Karpas-422 (cell line): Measurements from ENCODE around the gene SGPP1. TPM values are rescaled to one million over a fixed set of nuclear protein-coding genes. Genes with fewer than 3 reads are reported as not detected.
"Not testable (repeated sequence)": the region's sequence is repeated elsewhere in the genome, so short reads cannot be mapped to it uniquely, and the experiment has no call there.

Experiments
- DNase-seq: peaks from one replicate; pipeline ENCODE4 v3.0.0-alpha.2; 2015
- H2AFZ ChIP-seq: fragments of 200-600 bp; sonication (generic); 2 replicates; pipeline ENCODE4 v1.6.1; 2014; ENCODE audit warnings: antibody characterized with exemption, low read length, mixed read lengths
- H3K27ac ChIP-seq: fragments of 200-600 bp; sonication (generic); 2 replicates; pipeline ENCODE4 v1.5.1; 2014; ENCODE audit warnings: mild to moderate bottlenecking, low read length, moderate library complexity
- H3K27me3 ChIP-seq: fragments of 200-600 bp; sonication (generic); 2 replicates; pipeline ENCODE4 v1.6.1; 2014; ENCODE audit warnings: low read length, mixed read lengths
- H3K36me3 ChIP-seq: fragments of 200-600 bp; sonication (generic); 2 replicates; pipeline ENCODE4 v1.6.1; 2014; ENCODE audit warnings: low read length, mixed read lengths; ENCODE audit not compliant: insufficient read depth
- H3K4me1 ChIP-seq: fragments of 200-600 bp; sonication (generic); 2 replicates; pipeline ENCODE4 v1.6.1; 2014; ENCODE audit warnings: mild to moderate bottlenecking, low read length, mixed read lengths
- H3K4me2 ChIP-seq: fragments of 200-600 bp; sonication (generic); 2 replicates; pipeline ENCODE4 v1.6.1; 2014; ENCODE audit warnings: low read length, low read depth, mild to moderate bottlenecking; ENCODE audit not compliant: poor library complexity, severe bottlenecking
- H3K4me3 ChIP-seq: fragments of 200-600 bp; sonication (generic); 2 replicates; pipeline ENCODE4 v1.5.1; 2014; ENCODE audit warnings: mild to moderate bottlenecking, antibody characterized with exemption, low read length, mixed read lengths
- H3K79me2 ChIP-seq: fragments of 200-600 bp; sonication (generic); 2 replicates; pipeline ENCODE4 v1.6.1; 2014; ENCODE audit warnings: mild to moderate bottlenecking, low read length, mixed read lengths
- H3K9ac ChIP-seq: fragments of 200-600 bp; sonication (generic); 2 replicates; pipeline ENCODE4 v1.6.0; 2014; ENCODE audit warnings: low read length
- H3K9me2 ChIP-seq: fragments of 200-600 bp; sonication (generic), shearing (Covaris generic); replicated peaks from 2 replicates; pipeline ENCODE4 v1.6.0; 2014; ENCODE audit warnings: mild to moderate bottlenecking, low read length, moderate library complexity; ENCODE audit not compliant: insufficient read depth
- H3K9me3 ChIP-seq: fragments of 300-700, 200-600 bp; sonication (generic); 2 replicates; pipeline ENCODE4 v1.6.1; 2014; ENCODE audit warnings: low read length, mixed read lengths
- H4K20me1 ChIP-seq: fragments of 200-600 bp; sonication (generic); 2 replicates; pipeline ENCODE4 v1.6.1; 2014; ENCODE audit warnings: mild to moderate bottlenecking, antibody characterized with exemption, low read length, low read depth; ENCODE audit not compliant: insufficient read depth
- total RNA-seq: library from RNA; depleted of rRNA; stranded (reverse); fragments of >200 nt; shearing (Covaris generic); gene quantifications from 2 replicates; pipeline ENCODE4 v1.2.3, GENCODE V29; 2014; ENCODE audit warnings: low replicate concordance

Gene SGPP1
- total RNA-seq, 1 experiment from 2014 or later: 185 TPM

DNA sequence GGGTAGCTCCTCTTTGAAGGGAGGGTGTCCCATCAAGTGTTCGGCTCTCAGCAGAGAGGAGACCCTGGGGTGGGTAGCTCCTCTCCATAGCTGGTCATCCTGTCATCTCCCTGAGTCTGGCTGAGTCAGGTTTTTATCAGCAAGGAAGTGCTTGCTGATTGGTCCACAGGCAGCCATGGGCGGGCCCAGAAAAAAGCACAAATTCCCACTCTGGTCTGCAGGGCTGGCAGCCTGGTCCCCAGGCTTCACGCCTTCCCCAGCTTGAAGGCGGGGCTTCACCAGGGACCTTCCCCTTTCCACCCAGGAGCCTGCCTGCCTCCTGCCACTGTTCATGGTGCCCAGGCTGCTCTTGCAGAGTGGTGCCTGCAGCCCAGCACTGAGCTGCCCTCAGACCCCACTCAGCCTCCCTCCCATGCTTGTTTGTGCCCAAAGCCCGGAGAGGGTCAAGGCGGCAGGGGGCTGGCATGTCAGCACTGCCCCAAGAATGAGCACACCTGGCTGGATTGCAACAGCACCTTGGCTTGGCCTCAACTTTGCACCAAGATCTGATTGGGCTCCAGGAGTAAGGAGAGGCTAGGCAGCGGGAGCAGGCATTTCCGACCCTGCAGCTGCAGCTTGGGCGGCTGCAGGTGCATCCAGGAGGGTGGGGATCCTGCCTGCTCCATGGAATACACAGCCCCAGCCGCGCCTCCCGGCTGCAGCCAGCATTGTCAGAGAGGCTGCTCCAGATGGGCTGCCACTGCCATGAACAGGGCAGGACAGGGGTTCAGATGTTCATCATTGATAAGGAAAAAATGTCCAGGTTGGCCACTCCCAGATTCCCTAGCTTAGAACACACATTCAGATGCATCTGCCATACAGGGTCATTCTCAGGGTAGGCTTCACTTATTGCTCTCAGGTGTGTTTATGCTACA is 64.2 kb downstream of the SGPP1 start:
- H3K4me2 ChIP-seq: no peak overlapping the region
- H4K20me1 ChIP-seq: no peaks in the 10 kb centered on the region
- 0 out of 2 replicates have a peak, but pooled peaks cover 4% of the 10 kb centered on the region for H3K4me1 ChIP-seq
- H3K79me2 ChIP-seq: no peaks in the 10 kb centered on the region
- H3K36me3 ChIP-seq: no peaks in the 10 kb centered on the region
- no peak overlapping the region for H3K9ac ChIP-seq
- no peak overlapping the region for H2AFZ ChIP-seq
- no peaks in the 10 kb centered on the region for H3K9me3 ChIP-seq
- no peak overlapping the region for H3K4me3 ChIP-seq
- no peaks in the 10 kb centered on the region for H3K9me2 ChIP-seq
- H3K27ac ChIP-seq: no peak overlapping the region
- peak; percentile 83 for DNase-seq
- H3K27me3 ChIP-seq: no peaks in the 10 kb centered on the region

GRCh38 chr14:63662776-63663175 is 65.1 kb downstream of the SGPP1 start:
- 0 out of 2 replicates have a peak, but pooled peaks cover 4% of the 10 kb centered on the region for H3K4me1 ChIP-seq
- no peak overlapping the region for H3K9ac ChIP-seq
- no peaks in the 10 kb centered on the region for H3K27me3 ChIP-seq
- H2AFZ ChIP-seq: no peak overlapping the region
- no peak overlapping the region for H3K4me3 ChIP-seq
- H3K9me2 ChIP-seq: no peaks in the 10 kb centered on the region
- no peaks in the 10 kb centered on the region for H4K20me1 ChIP-seq
- no peaks in the 10 kb centered on the region for H3K36me3 ChIP-seq
- no peaks in the 10 kb centered on the region for H3K9me3 ChIP-seq
- H3K79me2 ChIP-seq: no peaks in the 10 kb centered on the region
- H3K27ac ChIP-seq: no peak overlapping the region
- no peak overlapping the region for H3K4me2 ChIP-seq
- no peak for DNase-seq

DNA sequence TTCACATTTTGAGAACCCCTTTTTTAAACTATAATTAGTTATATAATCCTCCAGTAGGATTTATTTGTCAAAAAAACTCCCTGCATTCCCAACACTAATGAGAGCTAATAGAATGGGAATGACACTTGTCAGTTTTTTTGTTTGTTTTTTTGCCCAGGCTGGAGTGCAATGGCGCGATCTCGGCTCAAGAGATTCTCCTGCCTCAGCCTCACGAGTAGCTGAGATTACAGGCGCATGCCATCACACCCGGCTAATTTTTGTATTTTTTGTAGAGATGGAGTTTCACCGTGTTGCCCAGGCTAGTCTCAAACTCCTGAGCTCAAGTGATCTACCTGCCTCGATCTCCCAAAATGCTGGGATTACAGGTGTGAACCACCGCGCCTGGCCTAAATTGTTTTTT is 66.0 kb downstream of the SGPP1 start:
- H3K4me1 ChIP-seq, DNase-seq, H3K79me2 ChIP-seq, H3K27ac ChIP-seq, H3K36me3 ChIP-seq, H3K9me3 ChIP-seq, H3K9me2 ChIP-seq, H3K9ac ChIP-seq, H3K27me3 ChIP-seq, H3K4me2 ChIP-seq, H4K20me1 ChIP-seq, H3K4me3 ChIP-seq, H2AFZ ChIP-seq: not testable (repeated sequence)

DNA sequence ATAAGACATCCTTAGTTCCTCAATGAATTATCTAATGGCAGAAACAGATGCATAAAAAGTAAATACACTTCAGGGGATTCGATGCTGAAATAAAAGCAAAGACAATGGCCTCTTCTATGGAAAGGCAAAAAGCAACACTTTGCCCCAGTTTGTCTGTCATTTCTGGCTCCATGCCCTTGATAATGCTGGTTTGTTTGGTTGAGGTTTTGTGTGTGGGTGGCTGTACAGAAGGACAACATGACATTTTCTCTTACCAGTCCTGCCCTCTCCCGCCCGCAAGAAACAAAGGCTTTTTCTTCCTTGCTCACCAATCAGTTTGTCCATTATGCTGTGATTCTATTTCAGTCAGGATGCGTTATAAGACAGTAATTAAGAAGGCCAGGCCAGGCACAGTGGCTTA is 68.1 kb downstream of the SGPP1 start:
- Histone ChIP-seq H3K4me1 (peaks cover 17% of the 10 kb centered on the region), H4K20me1 (no peaks in the 10 kb centered on the region), H3K9ac (no peak overlapping the region), H3K79me2 (no peaks in the 10 kb centered on the region), H3K4me3 (no peak overlapping the region), H3K36me3 (no peaks in the 10 kb centered on the region), H3K4me2 (no peak overlapping the region), H3K27ac (no peak overlapping the region), H2AFZ (no peak overlapping the region), H3K9me2 (no peaks in the 10 kb centered on the region), H3K9me3 (no peaks in the 10 kb centered on the region), H3K27me3 (no peaks in the 10 kb centered on the region)
- no peak for DNase-seq

GRCh38 chr14:63656194-63656593 is 71.7 kb downstream of the SGPP1 start:
- Histone ChIP-seq H3K4me3 (no peak overlapping the region), H2AFZ (no peak overlapping the region), H3K4me1 (peaks cover 17% of the 10 kb centered on the region), H3K9me3 (no peaks in the 10 kb centered on the region), H3K27ac (no peak overlapping the region), H3K9me2 (no peaks in the 10 kb centered on the region), H3K4me2 (no peak overlapping the region), H4K20me1 (no peaks in the 10 kb centered on the region), H3K36me3 (no peaks in the 10 kb centered on the region), H3K9ac (no peak overlapping the region), H3K27me3 (no peaks in the 10 kb centered on the region), H3K79me2 (no peaks in the 10 kb centered on the region)
- no peak for DNase-seq

GRCh38 chr14:63654936-63655335 is 72.9 kb downstream of the SGPP1 start:
- Histone ChIP-seq H3K4me1 (peaks cover 13% of the 10 kb centered on the region), H4K20me1 (no peaks in the 10 kb centered on the region), H3K4me2 (no peak overlapping the region), H3K9me3 (no peaks in the 10 kb centered on the region), H3K27ac (no peak overlapping the region), H3K4me3 (no peak overlapping the region), H2AFZ (no peak overlapping the region), H3K9me2 (no peaks in the 10 kb centered on the region), H3K79me2 (no peaks in the 10 kb centered on the region), H3K36me3 (no peaks in the 10 kb centered on the region), H3K27me3 (no peaks in the 10 kb centered on the region), H3K9ac (no peak overlapping the region)
- no peak for DNase-seq

DNA sequence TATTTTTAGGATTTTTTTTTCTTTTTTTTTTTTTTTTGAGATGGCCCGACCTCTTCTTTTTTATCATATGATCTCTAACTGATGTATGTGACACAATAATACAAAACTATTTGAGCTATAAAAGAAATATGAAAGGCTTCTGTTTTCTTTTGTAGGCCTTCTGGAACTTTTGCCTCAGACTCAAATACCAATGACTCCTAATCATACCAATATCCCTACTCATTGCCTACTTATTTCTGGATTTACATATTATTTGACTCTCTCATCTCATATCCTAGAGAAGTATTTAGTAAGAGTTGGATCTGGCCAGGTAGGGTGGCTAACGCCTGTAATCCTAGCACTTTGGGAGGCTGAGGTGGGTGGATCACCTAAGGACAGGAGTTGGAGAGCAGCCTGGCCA is 73.5 kb downstream of the SGPP1 start:
- H2AFZ ChIP-seq: no peak overlapping the region
- H3K4me2 ChIP-seq: no peak overlapping the region
- H3K36me3 ChIP-seq: no peaks in the 10 kb centered on the region

DNA sequence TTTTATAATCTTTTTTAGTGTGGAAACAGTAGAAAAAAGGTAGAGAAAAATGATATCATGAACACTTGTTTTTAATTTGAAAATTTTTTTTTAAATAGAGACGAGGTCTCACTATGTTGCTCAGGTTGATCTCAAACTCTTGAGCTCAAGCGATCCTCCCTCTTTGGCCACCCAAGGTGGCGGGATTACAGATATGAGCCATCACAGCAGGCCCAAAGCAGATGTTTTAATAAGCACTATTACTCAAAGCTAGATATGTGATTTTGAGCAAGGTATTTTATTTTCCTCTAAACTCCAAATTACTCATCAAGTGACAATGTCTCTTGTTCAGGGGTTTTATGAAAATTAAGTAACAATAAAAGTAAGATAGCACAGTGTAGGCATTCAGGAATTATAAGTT is 75.5 kb downstream of the SGPP1 start:
- H3K4me2 ChIP-seq: no peak overlapping the region

More for the DNA sequence above, 73.5 kb downstream of the SGPP1 start:
- Histone ChIP-seq H3K27me3 (no peaks in the 10 kb centered on the region), H3K4me1 (peaks cover 13% of the 10 kb centered on the region), H3K9me3 (no peaks in the 10 kb centered on the region), H3K27ac (no peak overlapping the region), H3K4me3 (no peak overlapping the region), H3K79me2 (no peaks in the 10 kb centered on the region), H3K9ac (no peak overlapping the region), H3K9me2 (no peaks in the 10 kb centered on the region), H4K20me1 (no peaks in the 10 kb centered on the region)
- DNase-seq: no peak

More for the DNA sequence above, 75.5 kb downstream of the SGPP1 start:
- Histone ChIP-seq H4K20me1 (no peaks in the 10 kb centered on the region), H2AFZ (no peak overlapping the region), H3K27me3 (no peaks in the 10 kb centered on the region), H3K9me3 (no peaks in the 10 kb centered on the region), H3K27ac (no peak overlapping the region), H3K79me2 (no peaks in the 10 kb centered on the region), H3K36me3 (no peaks in the 10 kb centered on the region), H3K4me1 (peaks cover 25% of the 10 kb centered on the region), H3K9me2 (no peaks in the 10 kb centered on the region), H3K9ac (no peak overlapping the region), H3K4me3 (no peak overlapping the region)
- DNase-seq: no peak
